ENCODE results near the gene RND2. TPM values are rescaled to one million over a fixed set of nuclear protein-coding genes. Genes with fewer than 3 reads are reported as not detected.
A peak's percentile ranks its signal among the peaks of the same experiment; 100 is the strongest.
"Not testable (repeated sequence)": the region's sequence is repeated elsewhere in the genome, so short reads cannot be mapped to it uniquely, and the experiment has no call there.

Gene RND2
- total RNA-seq, 2 experiments from 2014 or later = not detected

DNA sequence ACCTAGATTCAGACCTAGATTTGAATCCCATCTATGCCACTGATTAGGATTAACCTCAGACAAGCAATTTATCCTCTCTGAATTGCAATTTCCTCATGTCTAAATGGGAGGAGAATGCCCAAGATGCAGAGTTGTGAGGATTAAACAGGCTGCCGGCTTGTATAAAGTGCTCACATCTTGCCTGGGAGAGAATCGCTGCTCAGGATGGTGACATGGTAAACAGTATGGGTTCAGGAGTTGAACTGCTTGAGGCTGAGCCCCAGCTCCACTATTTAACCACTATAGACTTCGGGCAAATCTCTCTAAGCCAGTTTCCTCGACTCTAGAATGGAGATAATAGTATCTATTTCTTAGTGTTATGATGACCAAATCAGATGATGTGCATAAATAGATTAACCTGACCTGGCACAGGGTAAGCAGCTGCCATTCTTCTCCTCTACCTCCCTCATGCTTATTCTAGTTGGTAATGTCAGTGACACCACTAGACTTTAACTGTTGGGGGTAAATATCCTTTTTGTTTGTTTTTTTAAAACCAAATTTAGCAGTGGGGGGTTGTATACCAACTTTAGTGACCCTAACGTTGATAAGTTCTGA lies 27.5 kb upstream of the RND2 start:
- TF ChIP-seq, protein P1, sequence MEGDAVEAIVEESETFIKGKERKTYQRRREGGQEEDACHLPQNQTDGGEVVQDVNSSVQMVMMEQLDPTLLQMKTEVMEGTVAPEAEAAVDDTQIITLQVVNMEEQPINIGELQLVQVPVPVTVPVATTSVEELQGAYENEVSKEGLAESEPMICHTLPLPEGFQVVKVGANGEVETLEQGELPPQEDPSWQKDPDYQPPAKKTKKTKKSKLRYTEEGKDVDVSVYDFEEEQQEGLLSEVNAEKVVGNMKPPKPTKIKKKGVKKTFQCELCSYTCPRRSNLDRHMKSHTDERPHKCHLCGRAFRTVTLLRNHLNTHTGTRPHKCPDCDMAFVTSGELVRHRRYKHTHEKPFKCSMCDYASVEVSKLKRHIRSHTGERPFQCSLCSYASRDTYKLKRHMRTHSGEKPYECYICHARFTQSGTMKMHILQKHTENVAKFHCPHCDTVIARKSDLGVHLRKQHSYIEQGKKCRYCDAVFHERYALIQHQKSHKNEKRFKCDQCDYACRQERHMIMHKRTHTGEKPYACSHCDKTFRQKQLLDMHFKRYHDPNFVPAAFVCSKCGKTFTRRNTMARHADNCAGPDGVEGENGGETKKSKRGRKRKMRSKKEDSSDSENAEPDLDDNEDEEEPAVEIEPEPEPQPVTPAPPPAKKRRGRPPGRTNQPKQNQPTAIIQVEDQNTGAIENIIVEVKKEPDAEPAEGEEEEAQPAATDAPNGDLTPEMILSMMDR (IDR thresholded peaks at IDR 0.05) = no peak
- Mint-ChIP-seq H3K4me3 (peak overlapping the region; percentile 96), H3K27me3 (no peaks in the 10 kb centered on the region), H3K9me3 (no peaks in the 10 kb centered on the region), H3K4me1 (ENCODE audit: low read depth) (peaks cover 24% of the 10 kb centered on the region), H3K27ac (peak overlapping the region; percentile 99), H3K36me3 (ENCODE audit: low read depth) (peaks cover 46% of the 10 kb centered on the region)
- peak; percentile 2 for ATAC-seq
- ChIA-PET POLR2A (interaction anchor here (0.7 to 3.2 kb wide), 28 partner anchors 10 to 364 kb away, joined by 3 to 36 read pairs (median 6); partner anchors contain the start of genes AARSD1, BECN1, BRCA1 and IFI35), CTCF (interaction anchor here (0.8 to 2.6 kb wide), 24 partner anchors 10 to 419 kb away, joined by 3 to 21 read pairs (median 5); partner anchors contain the start of genes BECN1, IFI35, PSMC3IP and PSME3)
- intact Hi-C loops (cut with micrococcal nuclease) = loop anchor here (10.0 kb wide), 1 partner anchor 153 kb away; the partner anchor contains the start of gene AOC2
- DNase-seq = no peak

DNA sequence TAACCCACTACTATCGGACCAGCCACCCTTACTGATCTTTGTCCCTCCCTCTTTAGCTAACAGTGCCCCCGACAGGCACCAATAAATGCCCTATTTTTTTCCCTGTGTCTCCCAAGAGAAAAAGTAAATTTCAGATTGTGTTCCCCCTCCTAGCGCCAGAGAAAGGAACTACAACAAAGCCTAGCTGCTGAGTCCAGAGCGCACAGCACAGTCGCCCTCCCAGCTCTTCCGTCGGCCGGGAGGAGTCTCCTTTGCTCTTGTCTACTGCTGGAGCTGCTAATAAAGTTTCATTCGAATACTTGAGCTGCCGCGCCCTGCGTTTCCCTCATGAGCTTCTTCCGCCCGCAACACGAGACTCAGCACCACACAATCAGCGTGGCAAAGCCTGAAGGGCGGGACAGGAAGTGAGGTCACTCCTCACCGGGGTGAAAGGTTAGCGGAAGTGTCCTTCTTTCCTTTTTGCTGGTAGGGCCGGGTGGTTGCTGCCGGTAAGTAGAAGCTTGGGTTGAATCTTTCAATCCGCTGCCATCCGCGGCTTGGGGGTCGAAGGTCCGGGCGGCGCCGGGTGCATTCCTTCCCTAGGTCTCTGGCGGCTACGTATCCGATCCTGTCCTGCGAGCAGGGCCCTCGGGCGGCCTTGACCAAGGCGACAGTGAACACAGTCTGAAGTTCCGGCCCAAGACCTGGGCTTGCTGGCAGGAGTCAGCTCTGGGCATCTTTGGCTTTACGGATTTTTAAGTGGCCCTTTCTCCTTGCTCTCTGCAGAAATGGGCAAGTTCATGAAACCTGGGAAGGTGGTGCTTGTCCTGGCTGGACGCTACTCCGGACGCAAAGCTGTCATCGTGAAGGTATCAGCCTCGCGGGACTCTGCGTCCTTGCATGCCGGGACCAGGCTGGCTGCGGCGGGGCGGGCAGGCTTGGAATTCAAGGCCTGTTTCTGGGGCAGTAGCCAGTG lies 26.8 kb upstream of the RND2 start, which contains the start of gene RPL27:
RPL27 (plus strand) TSS at position 436 of the 955 bp plus-strand sequence; CDS start at position 768, 332 bp downstream.
- peak within 1 kb of the TSS; percentile 96 for H3K4me3 Mint-ChIP-seq
- intact Hi-C loops (cut with micrococcal nuclease) = loop anchor here (10.0 kb wide), 1 partner anchor 153 kb away; the partner anchor contains the start of gene AOC2
- POLR2A ChIA-PET = interaction anchor here (0.6 to 3.2 kb wide), 31 partner anchors 9 to 363 kb away, joined by 3 to 36 read pairs (median 4); partner anchors contain the start of genes AARSD1, BECN1, BRCA1 and IFI35
- TF ChIP-seq, protein P1 (IDR thresholded peaks at IDR 0.05) = peak; percentile 85
- DNase-seq (peak; percentile 99), ATAC-seq (peak; percentile 97)
- H3K9me3 Mint-ChIP-seq = no peaks in the 10 kb centered on the region
- H3K36me3 Mint-ChIP-seq (ENCODE audit: low read depth) = peaks cover 47% of the 10 kb centered on the region
- CTCF ChIA-PET = interaction anchor here (0.6 to 2.6 kb wide), 29 partner anchors 9 to 420 kb away, joined by 3 to 21 read pairs (median 4); partner anchors contain the start of genes AARSD1, BECN1, IFI35 and PSMC3IP
- H3K27ac Mint-ChIP-seq = peak within 1 kb of the TSS; percentile 99
- H3K27me3 Mint-ChIP-seq = no peaks in the 10 kb centered on the region
- H3K4me1 Mint-ChIP-seq (ENCODE audit: low read depth) = peaks cover 25% of the 10 kb centered on the region

DNA sequence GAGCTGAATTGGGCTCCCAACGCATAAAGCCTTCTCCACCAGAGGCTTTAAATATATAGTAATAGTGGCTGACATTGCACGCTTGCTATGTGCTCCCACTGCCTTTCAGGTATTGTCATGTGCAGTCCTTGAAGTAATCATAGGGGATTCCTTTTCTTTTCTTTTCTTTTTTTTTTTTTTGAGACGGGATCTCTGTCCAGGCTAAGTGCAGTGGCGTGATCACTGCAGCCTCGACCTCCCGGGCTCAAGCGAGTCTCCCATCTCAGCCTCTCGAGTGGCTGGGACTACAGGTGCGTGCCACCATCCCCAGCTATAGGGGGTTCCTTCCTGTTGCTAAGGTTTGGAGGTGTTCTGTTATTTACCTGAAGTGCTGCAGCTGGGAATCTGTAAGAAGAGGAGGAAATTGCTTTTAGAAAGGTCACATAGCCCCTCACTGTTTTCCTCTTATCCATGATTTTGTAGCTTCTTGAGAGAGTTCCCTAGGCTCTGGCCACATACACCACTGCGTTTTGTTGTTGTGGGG lies 26.0 kb upstream of the RND2 start:
- DNase-seq (no peak), ATAC-seq (no peak)
- Mint-ChIP-seq H3K36me3 (ENCODE audit: low read depth) (peaks cover 49% of the 10 kb centered on the region), H3K27me3 (no peaks in the 10 kb centered on the region), H3K4me3 (peak overlapping the region; percentile 96), H3K4me1 (ENCODE audit: low read depth) (peaks cover 29% of the 10 kb centered on the region), H3K27ac (peak overlapping the region; percentile 99), H3K9me3 (no peaks in the 10 kb centered on the region)
- TF ChIP-seq, protein P1 (IDR thresholded peaks at IDR 0.05) = no peak
- intact Hi-C loops (cut with micrococcal nuclease) = loop anchor here (10.0 kb wide), 1 partner anchor 154 kb away; the partner anchor contains the start of gene AOC2
- ChIA-PET POLR2A (interaction anchor here (0.6 to 3.2 kb wide), 19 partner anchors 8 to 437 kb away, joined by 3 to 36 read pairs (median 9); partner anchors contain the start of genes AARSD1, BECN1, BRCA1 and IFI35), CTCF (interaction anchor here (0.9 to 2.6 kb wide), 9 partner anchors 8 to 421 kb away, joined by 3 to 21 read pairs (median 10); partner anchors contain the start of genes BECN1, IFI35 and PSMC3IP)

GRCh38 chr17:43000894-43001293 lies 24.1 kb upstream of the RND2 start:
- Mint-ChIP-seq H3K36me3 (ENCODE audit: low read depth) (peaks cover 53% of the 10 kb centered on the region), H3K4me1 (ENCODE audit: low read depth) (peaks cover 33% of the 10 kb centered on the region), H3K4me3 (peak overlapping the region; percentile 29), H3K27ac (peak overlapping the region; percentile 72)
- DNase-seq; H3K27me3 Mint-ChIP-seq; ATAC-seq; intact Hi-C loops (cut with micrococcal nuclease); H3K9me3 Mint-ChIP-seq: not testable (repeated sequence)
- POLR2A ChIA-PET = interaction anchor here (1.4 to 3.5 kb wide), 5 partner anchors 10 to 208 kb away, joined by 3 to 14 read pairs (median 7); partner anchors contain the start of gene VAT1
- CTCF ChIA-PET = interaction anchor here (1.1 kb wide), 1 partner anchor 20 kb away, joined by 3 read pairs; no protein-coding TSS in a partner anchor
